Measurements from ENCODE around the gene SASH1. TPM values are rescaled to one million over a fixed set of nuclear protein-coding genes. Genes with fewer than 3 reads are reported as not detected.
A peak's percentile ranks its signal among the peaks of the same experiment; 100 is the strongest.

The SASH1 gene
- total RNA-seq, 1 donor from 2014 or later, result 86.4 TPM

- peaks cover 7% of the 10 kb centered on the region for H3K4me1 ChIP-seq
- H3K27ac ChIP-seq, result no peak overlapping the region
- H3K36me3 ChIP-seq, result no peaks in the 10 kb centered on the region
- intact Hi-C loops (cut with DNase I), result no loop called here
- TF ChIP-seq POLR2AphosphoS5 (IDR thresholded peaks at IDR 0.05; ENCODE audit: insufficient read depth in 1 of 2, low read depth in 1 of 2) (no peak), CTCF (IDR thresholded peaks at IDR 0.05) (no peak), POLR2A (IDR thresholded peaks at IDR 0.05) (no peak)
- peak in 1 of 2 donors; percentile 75 for DNase-seq (ENCODE audit: extremely low spot score in 2 of 2)
- H3K9me3 ChIP-seq, result no peaks in the 10 kb centered on the region
- H3K27me3 ChIP-seq, result no peaks in the 10 kb centered on the region
- H3K4me3 ChIP-seq, result no peak overlapping the region
These were observed 113.3 kb downstream of the SASH1 start for GRCh38 chr6:148455674-148456558.

GRCh38 chr6:148457137-148457842 lies 114.7 kb downstream of the SASH1 start:
- no peak overlapping the region for H3K27ac ChIP-seq
- intact Hi-C loops (cut with DNase I), result no loop called here
- H3K4me3 ChIP-seq, result no peak overlapping the region
- peaks cover 12% of the 10 kb centered on the region for H3K4me1 ChIP-seq
- DNase-seq (ENCODE audit: extremely low spot score in 2 of 2), result peak in 1 of 2 donors; percentile 13
- H3K9me3 ChIP-seq, result no peaks in the 10 kb centered on the region
- H3K36me3 ChIP-seq, result no peaks in the 10 kb centered on the region
- no peaks in the 10 kb centered on the region for H3K27me3 ChIP-seq
- no peak for TF ChIP-seq CTCF (IDR thresholded peaks at IDR 0.05)
- TF ChIP-seq POLR2AphosphoS5 (IDR thresholded peaks at IDR 0.05; ENCODE audit: insufficient read depth in 1 of 2, low read depth in 1 of 2), result no peak
- TF ChIP-seq POLR2A (IDR thresholded peaks at IDR 0.05), result no peak

- intact Hi-C loops (cut with DNase I), result no loop called here
- no peaks in the 10 kb centered on the region for H3K36me3 ChIP-seq
These were observed 115.2 kb downstream of the SASH1 start for GRCh38 chr6:148457843-148458159.

GRCh38 chr6:148459238-148459637 lies 116.6 kb downstream of the SASH1 start:
- Histone ChIP-seq H3K27me3 (no peaks in the 10 kb centered on the region), H3K4me3 (no peak overlapping the region), H3K27ac (no peak overlapping the region), H3K9me3 (no peaks in the 10 kb centered on the region), H3K36me3 (no peaks in the 10 kb centered on the region), H3K4me1 (peaks cover 17% of the 10 kb centered on the region)
- intact Hi-C loops (cut with DNase I), result no loop called here
- DNase-seq (ENCODE audit: extremely low spot score in 2 of 2), result peak in 1 of 2 donors; percentile 60
- no peak for TF ChIP-seq CTCF (IDR thresholded peaks at IDR 0.05)
- TF ChIP-seq POLR2AphosphoS5 (IDR thresholded peaks at IDR 0.05; ENCODE audit: insufficient read depth in 1 of 2, low read depth in 1 of 2), result no peak
- TF ChIP-seq POLR2A (IDR thresholded peaks at IDR 0.05), result no peak

More at GRCh38 chr6:148457843-148458159, 115.2 kb downstream of the SASH1 start:
- DNase-seq (ENCODE audit: extremely low spot score in 2 of 2), result peak in 1 of 2 donors; percentile 62
- TF ChIP-seq POLR2AphosphoS5 (IDR thresholded peaks at IDR 0.05; ENCODE audit: insufficient read depth in 1 of 2, low read depth in 1 of 2) (no peak), POLR2A (IDR thresholded peaks at IDR 0.05) (no peak), CTCF (IDR thresholded peaks at IDR 0.05) (no peak)
- Histone ChIP-seq H3K27me3 (no peaks in the 10 kb centered on the region), H3K27ac (no peak overlapping the region), H3K9me3 (no peaks in the 10 kb centered on the region), H3K4me3 (no peak overlapping the region), H3K4me1 (peaks cover 17% of the 10 kb centered on the region)
